Activated naive CD4-positive, alpha-beta T cell (primary cell): ENCODE measurements around the gene CCNB3.

Experiments
- DNase-seq, 4 experiments: peaks; one replicate each; lab custom pipeline; 2025; lab: John Stamatoyannopoulos, UW

CCNB3 gene

GRCh38 chrX:50375481-50376267, 171.1 kb downstream of the CCNB3 start:
- DNase-seq: no peak

DNA sequence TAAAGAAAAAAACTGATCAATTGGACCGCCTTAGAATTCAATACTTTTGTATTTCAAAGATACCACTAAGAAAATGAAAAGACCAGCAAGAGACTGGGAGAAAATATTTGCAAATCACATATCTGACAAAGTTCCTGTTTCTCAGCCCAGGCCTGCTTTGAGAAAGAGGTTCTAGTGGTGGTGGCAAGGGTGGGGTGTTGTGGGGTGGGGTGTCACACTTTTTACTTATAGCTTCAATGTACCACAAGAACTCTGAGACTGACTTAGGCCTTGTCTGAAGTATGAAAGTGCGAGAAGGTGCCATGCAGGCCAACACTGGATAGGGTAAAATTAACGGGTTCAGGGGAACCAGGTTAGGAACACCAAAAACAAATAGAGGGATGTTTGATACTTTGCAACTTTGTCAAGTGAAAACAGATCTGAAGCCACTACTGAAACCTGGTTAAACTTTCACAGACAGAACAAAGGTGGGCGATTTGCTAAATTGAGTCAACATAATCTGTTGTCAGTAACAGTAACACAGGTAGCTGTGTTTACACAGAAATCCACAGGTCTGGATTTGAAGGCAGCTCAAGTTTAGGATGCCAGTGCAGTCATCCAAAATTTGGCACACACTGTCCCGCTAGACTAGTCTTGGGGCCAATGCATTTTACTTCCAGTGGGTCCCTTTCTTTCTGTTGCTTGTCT, 177.3 kb downstream of the CCNB3 start:
- DNase-seq: no peak

DNA sequence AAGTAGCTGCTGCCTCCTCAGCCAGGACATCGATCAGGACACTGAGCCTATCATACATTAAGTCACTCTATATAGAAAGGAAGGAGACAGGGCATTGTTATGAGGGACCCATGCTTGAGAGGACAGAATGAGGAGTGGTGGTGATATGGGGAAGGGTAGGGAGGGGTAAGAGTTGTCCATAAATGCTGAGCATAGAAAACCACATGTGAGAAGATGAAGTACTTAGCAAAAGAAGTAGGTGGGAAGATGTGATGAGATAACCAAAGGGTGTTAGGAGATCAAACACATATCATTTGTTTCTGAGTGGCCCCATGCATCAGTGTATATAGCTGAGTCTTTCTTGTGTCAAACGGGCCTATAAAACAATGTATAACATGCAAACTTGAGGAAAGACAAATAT, 182.0 kb downstream of the CCNB3 start:
- DNase-seq: no peak

- DNase-seq: no peak
Measured at GRCh38 chrX:50393902-50394301, 189.3 kb downstream of the CCNB3 start.
